Stimulated activated CD4-positive, alpha-beta T cell treated with anti-CD3 and anti-CD28 coated beads, Interleukin-15, amount 100 ng/mL, for 24 hours (primary cell): Measurements from ENCODE around the gene PCGF1.

ENCODE experiments used
- DNase-seq: peaks from one replicate; pipeline ENCODE4 v3.0.0-alpha.2; 2020

PCGF1 gene

GRCh38 chr2:74536166-74536950 is 28.9 kb upstream of the PCGF1 start:
- no peak for DNase-seq

- no peak for DNase-seq
These were observed 28.0 kb upstream of the PCGF1 start for GRCh38 chr2:74535440-74535965.

- DNase-seq, result no peak
These were observed 26.9 kb upstream of the PCGF1 start for GRCh38 chr2:74534411-74534810.

DNA sequence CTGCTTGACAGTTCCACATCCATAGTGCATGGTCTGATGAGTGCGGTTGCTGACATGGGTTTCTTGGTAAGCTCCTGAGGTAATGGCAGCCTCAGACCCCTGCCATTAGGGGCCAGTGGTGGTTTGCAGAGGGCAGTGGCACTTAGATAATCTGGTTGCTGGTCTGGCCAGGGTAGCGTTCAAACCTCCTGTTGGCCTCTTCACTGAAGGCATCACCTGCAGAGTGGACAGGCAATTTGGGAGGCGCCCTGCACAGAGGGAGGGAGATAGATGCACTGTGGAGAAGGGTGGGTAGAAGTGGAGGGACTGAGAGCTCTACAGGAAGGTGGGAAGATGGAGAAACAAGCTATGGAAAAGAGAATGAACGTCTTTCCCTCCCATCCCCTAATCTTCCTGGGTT is 26.0 kb upstream of the PCGF1 start:
- no peak for DNase-seq

GRCh38 chr2:74532222-74532621 is 24.7 kb upstream of the PCGF1 start:
- no peak for DNase-seq

GRCh38 chr2:74531666-74532065 is 24.2 kb upstream of the PCGF1 start:
- DNase-seq, result no peak

GRCh38 chr2:74530239-74531187 is 23.0 kb upstream of the PCGF1 start:
- DNase-seq, result peak; percentile 65

DNA sequence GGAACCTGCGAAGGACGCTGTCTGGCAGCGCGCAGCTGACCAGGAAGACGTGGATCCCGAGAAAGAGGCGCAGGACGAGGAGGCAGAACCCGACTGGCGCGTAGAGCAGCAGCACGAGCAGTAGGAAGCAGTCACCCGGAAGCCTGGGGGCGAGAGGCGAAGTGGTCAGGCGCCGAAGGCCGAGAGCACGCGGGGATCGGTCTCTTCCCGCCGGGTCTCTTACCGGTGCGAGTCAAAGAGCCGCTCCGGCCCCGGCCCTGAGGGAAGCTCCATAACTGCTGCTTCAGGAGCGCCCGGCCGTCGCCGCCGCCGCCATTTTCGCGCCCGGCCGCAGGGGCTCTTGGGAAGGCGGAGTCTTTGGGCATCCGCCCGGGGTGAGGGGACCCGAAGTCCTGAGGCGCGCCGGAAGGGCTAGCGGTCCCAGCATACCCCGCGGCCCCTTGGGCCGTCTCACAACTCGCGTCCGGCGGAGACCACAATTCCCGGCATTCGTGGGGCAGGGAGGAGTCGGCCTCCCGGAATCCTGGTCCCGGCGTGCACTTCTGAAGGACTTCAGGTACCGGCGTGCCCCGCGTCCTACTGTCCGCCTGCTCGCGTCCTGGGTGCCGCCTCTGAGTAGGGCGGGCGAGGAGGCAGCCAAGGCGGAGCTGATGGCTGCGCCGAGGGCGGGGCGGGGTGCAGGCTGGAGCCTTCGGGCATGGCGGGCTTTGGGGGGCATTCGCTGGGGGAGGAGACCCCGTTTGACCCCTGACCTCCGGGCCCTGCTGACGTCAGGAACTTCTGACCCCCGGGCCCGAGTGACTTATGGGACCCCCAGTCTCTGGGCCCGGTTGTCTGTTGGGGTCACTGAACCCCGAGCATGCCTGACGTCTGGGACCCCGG is 22.1 kb upstream of the PCGF1 start, which contains the start of the genes AUP1 and HTRA2:
Gene AUP1 (minus strand): TSS at position 350 of the 882 bp plus-strand sequence. CDS start 77 bp downstream, at position 273.
Gene HTRA2 (plus strand): TSS at position 577 of the 882 bp plus-strand sequence. CDS start 74 bp downstream, at position 651.
- DNase-seq, result peak; percentile 97

GRCh38 chr2:74528600-74529356 is 21.3 kb upstream of the PCGF1 start:
- DNase-seq, result no peak

DNA sequence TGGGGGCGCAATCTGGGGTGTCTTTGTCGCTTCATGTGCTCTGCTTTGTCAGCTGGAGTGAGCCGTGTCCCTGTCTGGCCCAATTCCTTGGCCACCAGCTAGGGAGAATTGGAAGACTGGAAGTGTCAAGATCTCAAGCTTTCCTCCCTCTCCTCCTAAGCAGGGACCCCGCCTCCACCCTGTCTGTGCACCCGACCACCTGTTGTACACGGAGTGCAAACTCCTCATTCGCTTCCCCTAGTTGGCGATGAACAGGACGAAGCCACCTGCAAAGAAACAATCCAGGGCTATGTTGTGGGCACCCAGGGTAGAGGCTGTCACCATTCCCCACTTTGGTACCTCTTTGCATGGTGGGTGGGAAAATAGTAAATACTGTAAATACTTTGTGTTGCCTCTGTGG is 20.2 kb upstream of the PCGF1 start:
- DNase-seq, result no peak

GRCh38 chr2:74526649-74527230 is 19.2 kb upstream of the PCGF1 start:
- DNase-seq, result no peak

DNA sequence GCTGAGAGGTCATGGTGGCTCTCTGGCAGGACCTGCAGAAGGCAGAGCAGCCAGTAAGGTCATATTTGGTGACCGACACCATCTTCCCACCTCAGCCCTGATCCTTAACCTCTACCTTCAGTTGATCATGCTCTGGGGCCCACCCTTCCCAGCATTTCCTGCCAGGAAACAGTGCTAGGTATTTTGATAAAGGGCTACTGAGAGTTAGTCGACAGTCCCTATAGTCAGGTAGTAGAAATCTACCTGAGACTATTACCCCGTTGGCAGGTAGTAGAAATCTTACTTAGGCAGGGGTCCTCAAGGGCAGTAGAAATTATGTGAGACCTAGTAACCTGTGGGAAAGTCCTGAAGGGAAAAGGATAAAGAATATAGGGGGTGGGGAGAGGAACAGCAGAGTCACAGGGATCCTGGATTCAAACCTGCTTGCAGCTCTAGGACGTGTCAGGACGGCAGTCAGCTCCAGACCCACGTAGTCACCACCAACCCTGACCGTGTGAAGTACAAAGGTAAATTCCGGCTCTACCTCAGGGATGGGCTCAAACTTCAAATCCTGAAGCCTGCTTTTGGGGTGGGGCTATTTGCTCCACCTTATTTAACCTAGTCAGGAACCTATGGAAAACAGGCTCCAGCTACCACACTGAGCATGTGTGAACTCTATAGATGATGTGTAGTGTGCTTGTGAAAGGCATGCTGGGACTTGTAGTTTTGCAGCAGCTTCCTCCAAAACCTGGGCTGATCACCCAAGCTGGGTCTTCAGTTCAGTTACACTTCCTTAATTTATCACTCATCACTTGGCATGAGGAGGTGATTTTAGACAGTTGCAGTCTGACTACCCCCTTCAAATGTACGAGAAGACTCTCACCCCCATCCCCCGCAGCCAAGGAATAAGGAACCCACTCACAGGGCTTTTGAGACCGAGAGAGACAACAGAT is 18.5 kb upstream of the PCGF1 start, which contains the start of gene DQX1:
Gene DQX1 (minus strand): TSS at position 515 of the 932 bp plus-strand sequence. CDS start 502 bp downstream, at position 13.
- no peak for DNase-seq

GRCh38 chr2:74524955-74525716 is 17.6 kb upstream of the PCGF1 start:
- no peak for DNase-seq

DNA sequence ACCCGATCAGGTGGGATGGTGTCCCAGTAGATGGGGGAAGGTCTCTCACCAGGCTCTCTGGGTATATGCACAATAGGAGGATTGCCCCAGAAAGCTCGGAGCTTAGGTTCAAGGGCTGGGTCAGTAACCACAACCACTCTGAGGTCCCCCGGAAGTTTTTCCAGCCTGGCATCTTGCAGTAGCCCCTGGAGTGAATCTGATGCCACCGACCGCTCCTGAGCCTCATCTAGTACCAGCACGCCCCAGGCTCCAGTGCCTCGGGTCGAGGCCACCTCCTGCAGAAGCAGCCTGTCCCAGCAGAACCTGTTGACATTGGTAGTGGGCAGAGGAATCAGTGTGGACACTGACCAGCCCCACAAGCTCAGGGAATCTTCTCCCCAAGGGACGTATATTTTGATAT is 16.5 kb upstream of the PCGF1 start:
- DNase-seq, result no peak

- no peak for DNase-seq
These were observed 15.0 kb upstream of the PCGF1 start for GRCh38 chr2:74522516-74522915.

DNA sequence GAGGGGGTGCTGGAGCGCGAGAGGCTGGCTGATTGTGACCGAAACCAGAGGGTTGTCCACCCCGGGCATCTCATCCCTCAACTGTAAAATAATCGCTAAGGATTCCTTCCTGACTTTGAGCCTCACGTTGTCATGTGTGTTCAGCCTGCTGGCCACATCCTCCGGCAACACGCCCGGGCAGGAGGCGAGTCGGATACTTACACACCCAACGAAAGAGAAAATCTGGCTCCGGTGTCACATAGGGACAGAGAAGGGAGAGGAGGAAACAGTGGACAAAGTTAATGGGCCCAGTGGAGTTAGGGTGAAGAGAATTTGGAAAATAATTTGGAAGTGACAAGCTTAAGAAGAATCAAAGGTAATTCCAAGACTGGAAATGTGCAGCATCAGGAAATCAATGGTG is 9.2 kb upstream of the PCGF1 start:
- no peak for DNase-seq

- peak; percentile 84 for DNase-seq
These were observed 8.6 kb upstream of the PCGF1 start for GRCh38 chr2:74515981-74516633.

DNA sequence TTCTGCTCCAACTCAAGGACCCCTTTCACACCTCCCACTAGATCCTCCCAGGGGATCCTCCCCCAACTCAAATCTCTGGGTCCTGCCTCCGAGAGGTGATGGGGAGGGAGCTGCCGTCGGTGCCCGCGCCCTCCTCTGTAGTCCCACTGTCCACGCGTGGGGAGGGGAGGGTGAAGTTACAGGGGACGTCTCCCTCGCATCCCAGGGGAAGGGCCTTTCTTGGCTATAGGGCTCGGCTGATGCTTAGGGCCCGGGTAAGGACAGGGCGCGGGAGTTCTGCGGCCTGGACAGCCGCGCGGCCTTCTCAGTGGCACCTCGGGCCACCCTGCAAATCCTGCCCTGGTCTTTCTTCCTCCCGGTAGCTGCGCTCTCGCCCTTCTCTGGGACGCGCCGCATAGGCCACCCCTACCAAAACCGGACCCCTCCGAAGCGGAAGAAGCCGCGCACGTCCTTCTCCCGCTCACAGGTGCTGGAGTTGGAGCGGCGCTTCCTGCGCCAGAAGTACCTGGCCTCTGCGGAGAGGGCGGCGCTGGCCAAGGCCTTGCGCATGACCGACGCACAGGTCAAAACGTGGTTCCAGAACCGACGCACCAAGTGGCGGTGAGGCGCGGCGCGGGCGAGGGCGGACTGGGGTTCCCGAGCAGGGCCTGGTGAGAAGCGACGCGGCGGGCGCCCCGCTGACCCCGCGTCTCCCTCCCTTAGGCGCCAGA is 7.9 kb upstream of the PCGF1 start:
- DNase-seq, result peak; percentile 37
